Thyroid gland (tissue), 4 donors: ENCODE data around the gene ANGPTL5.

ENCODE experiments used
- CTCF ChIP-seq, 6 experiments: fragments of 200-600 bp in 3 of 6; fragments of 450-650 bp in 3 of 6; sonication (generic) in 3 of 6; IDR thresholded peaks; one replicate each; pipeline ENCODE4 v1.5.1; 2016 to 2019; ENCODE audit warnings: antibody characterized with exemption in 6 of 6, mild to moderate bottlenecking in 2 of 6, inconsistent platforms in 1 of 6, moderate library complexity in 1 of 6
- POLR2A ChIP-seq, 2 donors: fragments of 450-650 bp; IDR thresholded peaks; one replicate each; pipeline ENCODE4 v1.6.1; 2017; ENCODE audit warnings: antibody characterized with exemption in 2 of 2, mild to moderate bottlenecking in 2 of 2, moderate library complexity in 1 of 2

- TF ChIP-seq CTCF (IDR thresholded peaks at IDR 0.05) (peak in 5 of 6 experiments; percentile 7 to 55 (median 48)), POLR2A (IDR thresholded peaks at IDR 0.05) (no peak)
These were observed 68.1 kb downstream of the ANGPTL5 start for GRCh38 chr11:101848262-101848661.
